GM20431 (cell line): ENCODE data around the gene RFESD.
"Not testable (repeated sequence)": the region's sequence is repeated elsewhere in the genome, so short reads cannot be mapped to it uniquely, and the experiment has no call there.

Experiments
- in situ Hi-C: fragments of 300-500 bp; cut with MseI, MboI; formaldehyde crosslinking; loops from one replicate; pipeline ENCODE4 v1.15.0; 2020; ENCODE audit warnings: low sequenced_read_pairs; ENCODE audit not compliant: unreplicated experiment

The RFESD gene

DNA sequence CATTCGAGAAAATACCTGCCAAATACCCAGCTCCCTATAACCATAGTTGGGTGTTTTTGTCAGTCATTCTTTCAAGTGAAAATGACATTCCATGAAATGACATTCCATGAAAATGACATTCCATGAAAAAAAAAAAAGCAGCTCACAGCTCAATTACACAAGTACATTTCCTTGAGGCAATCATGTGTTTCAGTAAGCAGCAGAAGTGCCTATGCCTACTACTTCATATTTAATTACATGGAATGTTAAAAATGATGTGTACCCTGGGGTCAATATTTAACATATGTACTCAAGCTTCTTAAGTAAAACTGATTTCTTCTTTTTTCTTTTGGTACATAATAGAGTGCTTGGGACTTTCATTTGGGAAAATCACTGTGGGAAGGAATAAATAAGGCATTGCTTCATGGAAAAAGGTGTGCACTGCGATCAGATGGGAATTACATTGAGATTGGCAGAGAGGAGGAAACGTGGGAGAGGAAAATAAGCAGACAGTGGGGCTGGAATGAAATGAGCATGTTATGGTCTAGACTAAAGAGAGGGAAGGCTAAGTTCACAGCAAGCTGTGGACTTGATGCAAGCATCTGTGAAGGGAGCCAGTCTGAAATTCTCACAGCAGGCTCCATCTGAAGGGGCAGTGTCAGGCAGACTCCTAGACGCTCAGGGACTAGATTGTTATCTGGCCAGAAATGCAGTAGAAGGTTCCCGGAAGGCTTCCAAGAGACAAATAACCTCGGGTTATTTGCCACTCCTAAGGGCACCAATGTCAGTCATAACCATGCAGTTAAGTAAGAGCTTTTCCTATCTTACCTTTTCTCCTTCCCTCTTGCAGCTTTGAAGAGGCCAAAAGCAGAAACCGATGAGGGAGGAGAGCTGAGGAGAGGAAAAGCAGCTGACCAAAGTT, 51.5 kb downstream of the RFESD start:
- in situ Hi-C loops: no loop called here

DNA sequence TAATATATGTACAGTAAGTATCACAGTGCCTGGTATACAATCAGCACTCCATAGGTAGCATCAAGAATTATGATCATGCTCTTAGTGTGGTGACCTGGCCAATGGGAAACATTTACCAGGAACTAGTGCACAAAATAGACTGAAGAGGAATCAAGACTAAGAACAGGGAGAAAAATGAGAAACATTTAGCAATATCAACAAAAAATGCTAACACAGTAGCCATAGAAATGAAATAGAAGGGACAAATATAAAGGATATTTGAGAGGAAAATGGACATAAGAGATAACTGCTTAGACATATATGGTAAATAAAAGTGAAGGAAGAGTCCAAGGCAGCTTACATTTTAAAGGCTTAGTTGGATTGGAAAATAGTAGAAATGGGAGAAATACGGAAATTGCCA, 52.8 kb downstream of the RFESD start:
- in situ Hi-C loops: no loop called here

DNA sequence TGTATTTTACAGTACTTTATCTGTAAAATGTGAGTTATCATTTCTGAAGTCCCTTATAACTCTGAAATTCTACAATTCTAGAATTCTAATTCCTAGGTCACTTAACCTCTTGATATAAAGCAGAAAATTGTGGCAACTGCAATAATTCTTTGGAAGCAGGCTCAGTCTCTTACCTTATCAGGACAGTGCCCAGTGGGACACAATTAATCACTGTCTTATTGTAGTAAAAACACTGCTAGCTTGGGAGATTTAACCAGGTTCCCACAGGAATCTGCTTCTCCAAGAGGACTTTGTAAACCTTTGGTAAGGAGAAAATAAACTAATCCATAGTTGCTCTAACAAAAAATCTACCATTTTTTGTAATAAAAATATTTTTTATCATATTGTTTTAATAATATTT, 54.5 kb downstream of the RFESD start:
- in situ Hi-C loops: no loop called here

DNA sequence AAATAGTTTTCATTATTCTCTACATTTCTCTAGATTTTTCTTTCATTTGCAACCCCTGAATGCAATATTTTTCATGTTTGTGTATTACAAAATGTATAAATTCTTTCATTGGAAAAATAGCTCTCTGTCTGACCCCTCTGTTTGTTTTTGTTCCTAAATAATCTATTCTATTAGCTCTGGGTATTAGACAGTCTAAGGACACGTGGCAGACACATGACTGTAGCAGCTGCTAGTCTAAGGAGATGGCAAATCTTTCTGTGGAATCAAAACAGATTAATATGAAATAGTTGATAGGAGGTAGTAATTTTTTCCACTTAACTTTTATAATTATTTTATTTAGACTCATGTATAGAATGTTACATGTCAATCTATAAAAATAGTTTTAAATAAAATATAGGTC, 57.6 kb downstream of the RFESD start:
- in situ Hi-C loops: no loop called here

DNA sequence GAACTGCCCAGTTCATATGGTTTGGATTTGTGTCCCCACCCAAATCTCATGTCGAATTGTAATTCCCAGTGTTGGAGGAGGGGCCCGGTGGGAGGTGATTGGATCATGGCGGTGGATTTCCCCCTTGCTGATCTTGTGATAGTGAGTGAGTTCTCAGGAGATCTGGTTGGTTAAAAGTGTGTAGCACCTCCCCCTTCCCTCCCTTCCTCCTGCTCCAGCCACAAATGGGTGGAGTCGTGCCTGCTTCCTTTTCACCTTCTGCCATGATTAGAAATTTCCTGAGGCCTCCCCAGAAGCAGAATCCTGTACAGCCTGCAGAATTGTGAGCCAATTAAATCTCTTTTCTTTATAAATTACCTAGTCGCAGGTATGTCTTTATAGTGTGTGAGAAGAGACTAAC, 59.6 kb downstream of the RFESD start:
- in situ Hi-C loops: not testable (repeated sequence)

DNA sequence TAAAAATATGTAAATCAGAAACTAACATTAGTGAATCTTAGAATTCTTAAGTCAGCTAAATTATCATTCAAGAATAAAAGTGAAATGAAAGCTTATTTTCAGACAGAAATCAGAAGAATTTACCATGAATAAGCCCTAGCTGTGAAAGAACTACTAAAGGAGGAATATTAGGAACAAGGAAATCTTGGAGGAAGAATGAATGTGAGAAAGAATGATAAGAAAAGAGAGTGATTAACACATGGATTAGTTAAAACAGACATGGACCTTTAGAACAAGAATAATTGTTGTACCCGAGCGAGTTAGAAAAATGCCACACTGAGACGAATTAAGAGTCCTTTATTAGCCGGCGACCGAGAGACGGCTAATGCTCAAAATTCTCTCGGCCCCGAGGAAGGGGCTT, 60.5 kb downstream of the RFESD start:
- in situ Hi-C loops: no loop called here
